ENCODE data around the gene CLDN6. TPM values are rescaled to one million over a fixed set of nuclear protein-coding genes. Genes with fewer than 3 reads are reported as not detected.

The CLDN6 gene
- polyA plus RNA-seq, 12 donors = 0.26 to 9.1 (median 0.41) TPM; not detected in 2

DNA sequence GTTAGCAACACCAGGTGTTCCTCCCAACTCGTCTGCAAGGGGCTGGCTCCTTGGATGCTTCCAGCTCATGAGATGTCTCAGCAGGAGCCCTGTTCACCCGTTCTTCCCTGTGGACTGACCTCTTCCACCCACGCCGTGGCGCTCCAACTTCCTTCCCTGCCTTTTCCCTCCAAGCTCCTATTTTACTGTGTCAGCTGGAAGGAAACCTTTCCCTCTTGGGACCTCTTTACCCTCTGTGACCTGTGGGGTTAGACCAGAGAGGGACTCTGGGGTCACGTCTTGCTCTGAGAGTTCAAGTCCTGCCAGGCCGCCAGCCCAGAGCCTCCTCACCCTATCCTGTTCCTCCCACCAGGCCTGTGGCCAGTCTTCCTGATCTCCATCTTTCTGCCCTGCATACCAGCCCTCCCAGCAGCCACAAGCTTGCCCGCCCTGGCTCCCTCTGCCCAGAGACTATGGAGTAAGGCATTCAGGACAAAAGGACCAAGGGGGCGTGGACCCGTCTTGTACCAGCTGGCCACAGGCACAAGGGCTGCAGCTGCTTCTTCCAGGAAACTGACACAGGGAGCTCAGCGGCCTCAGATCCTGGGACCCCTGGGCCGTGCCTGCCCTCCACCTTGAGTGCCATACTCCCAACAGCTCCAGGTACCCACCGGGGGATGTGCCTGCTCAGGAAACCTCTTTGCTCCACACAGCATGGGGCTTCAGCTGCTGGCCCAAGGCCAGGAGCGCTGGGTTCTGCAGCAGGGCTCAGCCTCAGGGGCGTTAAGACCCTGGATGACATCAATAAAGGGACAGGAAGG is 45.8 kb downstream of the CLDN6 start:
- no peak for DNase-seq

DNA sequence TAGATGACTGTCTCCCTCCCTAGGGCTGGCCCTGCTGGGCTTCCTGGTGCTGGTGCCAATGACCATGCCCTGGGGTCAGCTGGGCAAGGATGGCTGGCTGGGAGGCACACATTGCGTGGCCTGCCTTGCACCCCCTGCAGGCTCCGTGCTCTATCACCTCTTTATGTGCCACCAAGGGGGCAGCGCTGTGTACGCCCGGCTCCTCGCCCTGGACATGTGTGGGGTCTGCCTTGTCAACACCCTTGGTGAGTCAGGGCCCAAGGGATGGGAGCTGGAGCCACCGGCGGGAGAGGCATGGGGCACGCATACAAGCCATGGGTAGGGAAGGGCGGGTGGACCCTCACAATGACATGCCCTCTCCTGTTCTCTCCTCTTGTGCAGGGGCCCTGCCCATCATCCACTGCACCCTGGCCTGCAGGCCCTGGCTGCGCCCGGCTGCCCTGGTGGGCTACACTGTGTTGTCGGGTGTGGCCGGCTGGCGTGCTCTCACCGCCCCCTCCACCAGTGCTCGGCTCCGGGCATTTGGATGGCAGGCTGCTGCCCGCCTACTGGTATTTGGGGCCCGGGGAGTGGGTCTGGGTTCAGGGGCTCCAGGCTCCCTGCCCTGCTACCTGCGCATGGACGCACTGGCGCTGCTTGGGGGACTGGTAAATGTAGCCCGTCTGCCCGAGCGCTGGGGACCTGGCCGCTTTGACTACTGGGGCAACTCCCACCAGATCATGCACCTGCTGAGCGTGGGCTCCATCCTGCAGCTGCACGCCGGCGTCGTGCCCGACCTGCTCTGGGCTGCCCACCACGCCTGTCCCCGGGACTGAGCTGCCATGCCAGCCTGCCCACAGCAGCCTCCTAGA is 46.6 kb downstream of the CLDN6 start:
- DNase-seq = no peak

DNA sequence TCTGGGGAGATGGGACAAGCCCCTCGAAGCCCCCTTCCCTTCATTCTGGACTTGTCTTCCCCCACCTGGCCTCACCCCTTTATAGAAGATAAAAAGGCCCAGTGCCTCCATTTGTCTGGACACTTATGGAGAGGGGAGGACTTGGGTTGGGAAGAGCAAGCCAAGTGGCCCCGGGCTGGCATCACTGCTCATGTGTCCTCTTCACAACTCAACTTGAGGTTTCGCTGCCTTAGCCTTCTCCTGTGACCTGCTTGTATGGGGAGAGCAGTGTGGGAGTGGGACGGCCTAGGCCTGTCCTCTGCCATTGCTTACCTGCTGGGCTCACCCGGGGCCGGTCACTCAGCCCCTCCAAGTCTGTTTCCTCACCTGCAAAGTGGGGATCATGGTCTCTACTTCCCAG is 47.4 kb downstream of the CLDN6 start:
- no peak for DNase-seq

DNA sequence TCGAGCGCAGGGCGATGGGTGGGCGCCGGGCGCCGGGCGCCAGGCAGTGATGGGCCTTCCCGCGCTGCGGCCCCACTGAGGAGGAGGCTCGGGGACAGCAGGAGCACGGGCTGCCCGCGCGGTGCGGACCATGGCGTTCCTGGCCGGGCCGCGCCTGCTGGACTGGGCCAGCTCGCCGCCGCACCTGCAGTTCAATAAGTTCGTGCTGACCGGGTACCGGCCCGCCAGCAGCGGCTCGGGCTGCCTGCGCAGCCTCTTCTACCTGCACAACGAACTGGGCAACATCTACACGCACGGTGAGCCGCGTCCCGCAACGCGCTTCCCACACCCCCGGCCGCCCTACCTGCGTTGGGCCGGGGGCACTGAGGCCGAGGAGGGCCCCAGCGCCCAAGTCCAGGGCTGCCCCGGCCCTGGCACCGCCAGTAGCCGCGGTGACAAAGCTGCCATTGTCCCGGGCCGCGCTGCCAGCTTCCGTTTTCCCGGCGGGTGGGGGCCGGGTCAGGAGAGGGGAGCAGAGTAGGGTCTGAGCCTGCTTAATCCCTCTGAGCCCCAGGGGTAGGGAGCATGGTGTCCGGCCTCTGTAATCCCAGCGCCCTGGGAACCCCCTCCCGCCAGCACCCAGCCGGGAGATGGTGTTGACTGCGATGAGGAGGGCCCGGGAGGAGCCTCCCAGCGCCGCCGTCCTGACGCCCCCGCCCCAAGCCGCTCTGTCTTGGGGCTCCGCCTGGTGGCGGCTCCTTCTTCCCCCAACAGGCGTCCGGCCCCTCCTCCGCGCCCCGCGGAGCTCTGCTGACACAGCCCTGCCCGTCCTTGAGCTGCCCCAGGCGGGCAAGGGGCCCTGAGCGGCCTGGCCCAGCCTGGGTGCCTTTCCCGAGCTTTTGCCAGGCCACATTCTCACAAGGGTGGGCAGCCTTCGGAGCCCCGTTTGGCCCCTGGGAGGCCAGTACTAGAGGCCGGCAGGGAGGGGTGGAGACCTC is 48.1 kb downstream of the CLDN6 start:
- no peak for DNase-seq

GRCh38 chr16:2968738-2969544 is 49.0 kb downstream of the CLDN6 start, which contains the start of gene PAQR4:
TSS of gene PAQR4 (plus strand) at chr16:2969348. CDS start at chr16:2969675, 327 bp downstream.
- peak; percentile 87 for DNase-seq

DNA sequence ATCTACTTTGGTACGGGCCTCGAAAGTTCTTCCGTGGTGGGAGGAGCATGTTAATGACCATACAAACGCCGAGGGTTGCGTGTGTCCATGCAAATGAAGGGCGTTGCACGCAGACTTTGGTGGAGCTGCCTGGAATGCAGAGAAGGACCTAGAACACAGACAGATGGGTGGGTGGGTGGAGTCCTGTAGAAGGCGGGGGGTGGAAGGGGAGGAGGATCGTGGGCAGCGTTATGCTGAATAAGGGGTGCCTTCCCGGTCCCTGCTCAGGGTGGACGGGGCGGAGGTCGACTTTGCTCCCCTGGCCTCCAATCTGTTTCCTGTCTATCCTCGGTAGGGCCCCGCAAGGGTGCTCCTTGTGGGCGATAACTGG is 49.6 kb downstream of the CLDN6 start:
- DNase-seq = no peak

GRCh38 chr16:2967721-2968161 is 50.2 kb downstream of the CLDN6 start:
- no peak for DNase-seq

DNA sequence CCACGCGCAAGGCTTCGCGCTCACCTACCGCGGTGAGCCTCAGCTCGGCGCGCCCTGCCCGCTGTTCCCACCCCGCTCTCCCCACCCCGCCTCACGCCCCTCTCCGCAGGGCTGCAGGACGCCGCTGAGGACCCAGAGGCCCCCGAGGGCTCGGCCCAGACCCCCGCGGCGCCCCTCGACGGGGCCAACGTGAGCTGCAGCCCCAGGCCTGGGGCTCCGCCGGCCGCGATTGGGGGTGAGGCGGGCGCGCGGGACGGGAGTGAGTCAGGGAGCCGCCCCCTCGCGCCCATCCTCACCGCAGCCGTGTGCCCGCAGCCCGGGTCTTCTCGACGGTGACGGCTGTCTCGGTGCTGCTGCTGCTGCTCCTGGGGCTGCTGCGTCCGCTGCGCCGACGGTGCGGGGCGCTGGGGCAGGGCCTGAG is 50.8 kb downstream of the CLDN6 start:
- no peak for DNase-seq

DNA sequence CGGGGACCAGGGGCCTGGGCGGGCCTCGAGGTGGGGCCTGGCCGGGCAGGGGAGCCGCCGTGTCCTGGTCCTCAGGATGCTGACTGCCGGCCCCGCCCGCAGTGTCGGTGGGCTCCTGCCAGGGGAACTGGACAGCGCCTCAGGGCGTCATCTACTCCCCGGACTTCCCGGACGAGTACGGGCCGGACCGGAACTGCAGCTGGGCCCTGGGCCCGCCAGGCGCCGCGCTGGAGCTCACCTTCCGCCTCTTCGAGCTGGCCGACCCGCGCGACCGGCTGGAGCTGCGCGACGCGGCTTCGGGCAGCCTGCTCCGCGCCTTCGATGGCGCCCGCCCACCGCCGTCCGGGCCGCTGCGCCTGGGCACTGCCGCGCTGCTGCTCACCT is 51.2 kb downstream of the CLDN6 start:
- DNase-seq = no peak

DNA sequence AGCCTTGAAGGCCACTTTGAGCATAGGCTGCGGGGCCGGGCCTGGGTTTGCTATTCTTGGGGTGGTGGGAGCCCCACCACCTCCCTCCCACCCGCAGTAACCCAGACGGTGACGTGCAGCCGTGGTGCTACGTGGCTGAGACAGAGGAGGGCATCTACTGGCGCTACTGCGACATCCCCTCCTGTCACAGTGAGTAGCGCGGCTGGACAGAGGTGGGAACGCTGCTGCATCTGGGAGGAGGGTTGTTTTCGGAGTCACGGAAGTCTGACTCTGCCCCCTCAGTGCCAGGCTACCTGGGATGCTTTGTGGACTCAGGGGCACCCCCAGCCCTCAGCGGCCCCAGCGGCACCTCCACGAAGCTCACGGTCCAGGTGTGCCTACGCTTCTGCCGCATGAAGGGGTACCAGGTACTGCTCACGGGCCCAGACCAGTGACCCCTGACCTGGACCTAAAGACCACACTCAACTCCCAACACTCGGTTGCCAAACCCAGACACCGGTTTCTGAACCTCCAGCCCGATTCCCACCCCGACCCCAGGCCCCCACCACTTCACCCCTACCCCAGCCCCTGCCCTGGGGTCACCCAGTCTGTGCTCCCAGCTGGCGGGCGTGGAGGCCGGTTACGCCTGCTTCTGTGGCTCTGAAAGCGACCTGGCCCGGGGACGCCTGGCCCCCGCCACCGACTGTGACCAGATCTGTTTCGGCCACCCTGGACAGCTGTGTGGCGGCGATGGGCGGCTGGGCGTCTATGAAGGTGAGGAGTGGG is 51.8 kb downstream of the CLDN6 start:
- no peak for DNase-seq

Other genes with a start within 250 kb of the CLDN6 start
- gene ELOB, start 240.9 kb downstream of the CLDN6 start, polyA plus RNA-seq (ENCODE audit: insufficient read length in 12 of 12) = 100 to 1,000 TPM in 10 of 12 donors, 10 to 100 TPM in 1, not detected in 1; 77.3 to 189 (median 135) TPM
- not detected for gene PRSS33, start 230.6 kb downstream of the CLDN6 start, polyA plus RNA-seq (ENCODE audit: insufficient read length in 12 of 12)
- not detected for gene PRSS41, start 219.7 kb downstream of the CLDN6 start, polyA plus RNA-seq (ENCODE audit: insufficient read length in 12 of 12)
- gene PRSS21, start 200.9 kb downstream of the CLDN6 start, polyA plus RNA-seq (ENCODE audit: insufficient read length in 12 of 12) = under 1 TPM in 3 of 12 donors, not detected in 9; 0.18 to 0.46 (median 0.19) TPM
- under 1 TPM in 7 of 12 donors, not detected in 5; 0.23 to 0.97 (median 0.37) TPM for gene ZG16B, start 187.9 kb downstream of the CLDN6 start, polyA plus RNA-seq (ENCODE audit: insufficient read length in 12 of 12)
- 1 to 10 TPM in 2 of 12 donors, under 1 TPM in 2, not detected in 8; 0.13 to 2.1 (median 1.3) TPM for gene PRSS22, start 160.0 kb downstream of the CLDN6 start, polyA plus RNA-seq (ENCODE audit: insufficient read length in 12 of 12)
- 10 to 100 TPM in 11 of 12 donors, not detected in 1; 11.6 to 40.5 (median 15.6) TPM for gene FLYWCH2, start 135.0 kb downstream of the CLDN6 start, polyA plus RNA-seq (ENCODE audit: insufficient read length in 12 of 12)
- gene FLYWCH1, start 106.3 kb downstream of the CLDN6 start, polyA plus RNA-seq (ENCODE audit: insufficient read length in 12 of 12) = 10 to 100 TPM in 11 of 12 donors, not detected in 1; 11.7 to 27.5 (median 18.3) TPM
- 10 to 100 TPM in 2 of 12 donors, 1 to 10 TPM in 9, not detected in 1; 2.6 to 37.4 (median 5.2) TPM for gene KREMEN2, start 53.9 kb downstream of the CLDN6 start, polyA plus RNA-seq (ENCODE audit: insufficient read length in 12 of 12)
- 10 to 100 TPM in 2 of 12 donors, 1 to 10 TPM in 9, not detected in 1; 4.8 to 16.7 (median 6.4) TPM for gene PAQR4, start 48.8 kb downstream of the CLDN6 start, polyA plus RNA-seq (ENCODE audit: insufficient read length in 12 of 12)
- gene PKMYT1, start 37.7 kb downstream of the CLDN6 start, polyA plus RNA-seq (ENCODE audit: insufficient read length in 12 of 12) = 10 to 100 TPM in 7 of 12 donors, 1 to 10 TPM in 4, not detected in 1; 7.3 to 22.6 (median 11.2) TPM
- 1 to 10 TPM in 8 of 12 donors, under 1 TPM in 3, not detected in 1; 0.39 to 5.2 (median 2.0) TPM for gene CLDN9, start 5.3 kb downstream of the CLDN6 start, polyA plus RNA-seq (ENCODE audit: insufficient read length in 12 of 12)
- 100 to 1,000 TPM in 1 of 12 donors, 10 to 100 TPM in 10, not detected in 1; 17.2 to 159 (median 35.9) TPM for gene TNFRSF12A, start 2.2 kb upstream of the CLDN6 start, polyA plus RNA-seq (ENCODE audit: insufficient read length in 12 of 12)
- 100 to 1,000 TPM in 7 of 12 donors, 10 to 100 TPM in 4, not detected in 1; 82.4 to 162 (median 104) TPM for gene HCFC1R1, start 5.8 kb upstream of the CLDN6 start, polyA plus RNA-seq (ENCODE audit: insufficient read length in 12 of 12)
- 100 to 1,000 TPM in 1 of 12 donors, 10 to 100 TPM in 11; 14.4 to 839 (median 18.9) TPM for gene THOC6, start 5.9 kb upstream of the CLDN6 start, polyA plus RNA-seq (ENCODE audit: insufficient read length in 12 of 12)
- gene BICDL2, start 18.8 kb upstream of the CLDN6 start, polyA plus RNA-seq (ENCODE audit: insufficient read length in 12 of 12) = 1 to 10 TPM in 4 of 12 donors, not detected in 8; 1.0 to 7.7 (median 2.8) TPM
- 1 to 10 TPM in 10 of 12 donors, not detected in 2; 1.1 to 5.9 (median 2.0) TPM for gene MMP25, start 28.4 kb upstream of the CLDN6 start, polyA plus RNA-seq (ENCODE audit: insufficient read length in 12 of 12)
- 100 to 1,000 TPM in 7 of 12 donors, 10 to 100 TPM in 4, not detected in 1; 34.5 to 228 (median 112) TPM for gene IL32, start 47.5 kb upstream of the CLDN6 start, polyA plus RNA-seq (ENCODE audit: insufficient read length in 12 of 12)
- gene ZSCAN10, start 81.1 kb upstream of the CLDN6 start, polyA plus RNA-seq (ENCODE audit: insufficient read length in 12 of 12) = under 1 TPM in 8 of 12 donors, not detected in 4; 0.22 to 0.67 (median 0.31) TPM
- gene ZNF205, start 94.4 kb upstream of the CLDN6 start, polyA plus RNA-seq (ENCODE audit: insufficient read length in 12 of 12) = 10 to 100 TPM in 11 of 12 donors, not detected in 1; 10.3 to 20.5 (median 12.4) TPM
- 10 to 100 TPM in 4 of 12 donors, 1 to 10 TPM in 7, not detected in 1; 7.3 to 13.0 (median 9.5) TPM for gene ZNF213, start 116.8 kb upstream of the CLDN6 start, polyA plus RNA-seq (ENCODE audit: insufficient read length in 12 of 12)
- not detected for gene OR1F1, start 170.0 kb upstream of the CLDN6 start, polyA plus RNA-seq (ENCODE audit: insufficient read length in 12 of 12)
- gene ZNF200, start 217.0 kb upstream of the CLDN6 start, polyA plus RNA-seq (ENCODE audit: insufficient read length in 12 of 12) = 10 to 100 TPM in 1 of 12 donors, 1 to 10 TPM in 10, not detected in 1; 6.3 to 14.0 (median 7.6) TPM
- 1 to 10 TPM in 1 of 12 donors, under 1 TPM in 9, not detected in 2; 0.16 to 1.3 (median 0.25) TPM for gene MEFV, start 238.4 kb upstream of the CLDN6 start, polyA plus RNA-seq (ENCODE audit: insufficient read length in 12 of 12)

Data from muscle of arm (tissue), 12 donors.